HG02642 (cell line): ENCODE measurements around the gene SAE1.
A peak's percentile ranks its signal among the peaks of the same experiment; 100 is the strongest.

Source experiments
- ATAC-seq: cut with Tn5 transposase; IDR thresholded peaks from one replicate; pipeline ENCODE4 v1.9.1; 2021; ENCODE audit warnings: mild to moderate bottlenecking; ENCODE audit not compliant: unreplicated experiment, poor library complexity

SAE1 gene

GRCh38 chr19:47156861-47157430 is 26.3 kb downstream of the SAE1 start:
- ATAC-seq, result no peak

GRCh38 chr19:47157431-47158321 is 27.0 kb downstream of the SAE1 start:
- ATAC-seq, result no peak

- no peak for ATAC-seq
These were observed 27.7 kb downstream of the SAE1 start for GRCh38 chr19:47158367-47158791.

GRCh38 chr19:47158879-47159503 is 28.4 kb downstream of the SAE1 start:
- ATAC-seq, result no peak

- ATAC-seq, result no peak
These were observed 31.3 kb downstream of the SAE1 start for GRCh38 chr19:47161876-47162489.

GRCh38 chr19:47168065-47168464 is 37.4 kb downstream of the SAE1 start:
- no peak for ATAC-seq

GRCh38 chr19:47172666-47173455 is 42.2 kb downstream of the SAE1 start:
- ATAC-seq, result no peak

- no peak for ATAC-seq
These were observed 45.5 kb downstream of the SAE1 start for GRCh38 chr19:47176071-47176626.

- no peak for ATAC-seq
These were observed 46.0 kb downstream of the SAE1 start for GRCh38 chr19:47176627-47177090.

- no peak for ATAC-seq
These were observed 49.1 kb downstream of the SAE1 start for GRCh38 chr19:47179653-47180310.

- ATAC-seq, result no peak
These were observed 53.0 kb downstream of the SAE1 start for GRCh38 chr19:47183601-47184000.

GRCh38 chr19:47186446-47187334 is 56.1 kb downstream of the SAE1 start:
- ATAC-seq, result peak; percentile 84

- no peak for ATAC-seq
These were observed 56.7 kb downstream of the SAE1 start for GRCh38 chr19:47187335-47187655.

- no peak for ATAC-seq
These were observed 57.2 kb downstream of the SAE1 start for GRCh38 chr19:47187797-47188196.

GRCh38 chr19:47188507-47189033 is 57.9 kb downstream of the SAE1 start:
- no peak for ATAC-seq

- ATAC-seq, result no peak
These were observed 59.6 kb downstream of the SAE1 start for GRCh38 chr19:47190167-47190727.

- ATAC-seq, result no peak
These were observed 64.8 kb downstream of the SAE1 start for GRCh38 chr19:47195434-47195833.

GRCh38 chr19:47197141-47197540 is 66.5 kb downstream of the SAE1 start:
- ATAC-seq, result no peak
